ENCODE results near the gene MLEC.

Gene MLEC

DNA sequence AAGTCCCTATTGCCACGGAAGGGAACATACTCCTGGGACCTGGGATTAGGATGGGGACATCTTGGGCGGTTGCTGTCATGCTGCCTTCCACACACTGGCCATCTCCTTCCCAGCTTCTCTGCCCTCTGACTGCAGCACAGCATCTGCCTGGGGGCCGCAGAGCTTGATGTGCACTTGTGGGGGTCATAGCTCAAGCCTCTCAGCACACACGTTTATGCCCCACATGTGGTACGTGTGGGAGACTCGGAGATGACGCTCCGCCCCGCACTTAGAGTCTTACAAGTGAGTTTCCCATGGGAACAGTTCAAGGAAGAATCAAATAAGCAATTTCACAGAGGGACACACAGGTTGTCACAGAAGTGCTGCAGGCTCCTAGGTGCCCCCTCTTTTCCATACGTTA, 47.3 kb downstream of the MLEC start:
- Histone ChIP-seq H3K9me3 (ENCODE audit: control insufficient read depth in 2 of 2, low read length in 2 of 2) (no peaks in the 10 kb centered on the region), H3K4me3 (ENCODE audit: low read length in 2 of 2) (no peak overlapping the region), H3K36me3 (ENCODE audit: control insufficient read depth in 2 of 2, insufficient read depth in 2 of 2, low read length in 2 of 2) (peaks cover 3 to 15% of the 10 kb centered on the region in 2 donors), H3K27ac (ENCODE audit: low read length) (no peak overlapping the region), H3K4me1 (ENCODE audit: control insufficient read depth, insufficient read depth, low read length) (no peaks in the 10 kb centered on the region), H3K9ac (ENCODE audit: low read length in 2 of 2) (no peak overlapping the region), H3K27me3 (ENCODE audit: control insufficient read depth in 1 of 2, insufficient read depth in 2 of 2, low read length in 2 of 2) (no peaks in the 10 kb centered on the region)

DNA sequence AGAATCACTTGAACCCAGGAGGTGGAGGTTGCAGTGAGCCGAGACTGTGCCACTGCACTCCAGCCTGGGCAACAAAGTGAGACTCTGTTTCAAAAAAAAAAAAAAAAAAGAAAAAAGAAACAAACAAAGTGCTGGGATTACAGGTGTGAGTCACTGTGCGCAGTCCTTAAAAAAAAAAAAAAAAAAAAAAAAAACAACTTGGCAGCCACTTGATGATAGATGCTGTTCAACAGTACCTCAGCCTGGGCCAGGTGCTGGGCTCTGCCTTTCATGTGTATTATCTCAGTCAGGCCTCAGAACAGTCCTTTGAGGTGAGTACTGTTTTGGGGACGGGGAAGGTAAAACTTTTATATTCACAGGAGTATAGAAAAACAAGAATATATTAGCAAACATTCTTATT, 48.2 kb downstream of the MLEC start:
- no peaks in the 10 kb centered on the region for H3K27me3 ChIP-seq (ENCODE audit: control insufficient read depth in 1 of 2, insufficient read depth in 2 of 2, low read length in 2 of 2)
- H3K4me1 ChIP-seq (ENCODE audit: control insufficient read depth, insufficient read depth, low read length): no peaks in the 10 kb centered on the region
- no peaks in the 10 kb centered on the region for H3K9me3 ChIP-seq (ENCODE audit: control insufficient read depth in 2 of 2, low read length in 2 of 2)
- H3K4me3 ChIP-seq (ENCODE audit: low read length in 2 of 2): no peak overlapping the region
- peaks cover 2 to 10% of the 10 kb centered on the region in 2 donors for H3K36me3 ChIP-seq (ENCODE audit: control insufficient read depth in 2 of 2, insufficient read depth in 2 of 2, low read length in 2 of 2)
- no peak overlapping the region for H3K27ac ChIP-seq (ENCODE audit: low read length)
- H3K9ac ChIP-seq (ENCODE audit: low read length in 2 of 2): no peak overlapping the region

DNA sequence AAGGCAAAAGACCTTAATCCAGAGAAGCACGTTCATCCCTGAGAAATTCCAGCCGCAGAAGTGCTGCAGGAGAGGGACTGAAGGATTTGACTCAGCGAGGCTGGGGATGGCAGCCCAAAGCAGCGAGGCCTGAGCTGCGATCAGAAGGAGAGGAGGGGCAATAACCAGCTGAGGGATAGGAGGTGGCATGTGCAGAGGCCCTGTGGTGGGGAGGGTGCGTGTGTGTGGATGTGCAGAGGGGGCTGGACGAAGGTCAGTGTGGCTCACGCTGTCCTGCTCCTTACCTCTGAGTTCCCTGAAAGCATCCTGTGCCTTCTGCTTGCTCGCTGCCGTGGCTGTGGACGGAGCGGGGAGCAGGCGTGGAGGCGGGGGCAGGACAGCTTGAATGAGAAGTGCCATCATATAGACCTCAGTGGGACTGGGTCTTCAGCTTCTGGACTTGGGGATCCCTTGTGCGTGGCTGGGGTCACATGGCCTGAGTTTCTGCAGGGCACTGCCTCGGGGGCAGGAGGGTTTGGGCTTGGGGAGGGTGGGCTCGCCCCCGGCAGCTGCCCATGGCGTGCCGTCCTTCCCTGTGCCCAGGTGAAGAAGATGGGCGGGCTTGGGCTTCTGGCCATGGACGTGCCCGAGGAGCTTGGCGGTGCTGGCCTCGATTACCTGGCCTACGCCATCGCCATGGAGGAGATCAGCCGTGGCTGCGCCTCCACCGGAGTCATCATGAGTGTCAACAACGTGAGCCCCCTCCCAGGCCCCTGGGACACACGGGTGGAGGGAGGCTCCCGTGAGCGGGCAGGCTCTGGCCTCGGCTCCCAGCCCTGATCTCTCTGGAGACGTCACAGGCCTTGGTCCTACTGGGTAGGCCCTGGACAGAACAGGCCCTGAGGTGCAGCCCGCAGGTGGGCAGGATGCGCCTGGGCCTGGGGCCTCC, 49.7 kb downstream of the MLEC start:
- Histone ChIP-seq H3K27me3 (ENCODE audit: control insufficient read depth in 1 of 2, insufficient read depth in 2 of 2, low read length in 2 of 2) (no peaks in the 10 kb centered on the region), H3K36me3 (ENCODE audit: control insufficient read depth in 2 of 2, insufficient read depth in 2 of 2, low read length in 2 of 2) (peaks cover 0 to 4% of the 10 kb centered on the region in 2 donors), H3K4me1 (ENCODE audit: control insufficient read depth, insufficient read depth, low read length) (no peaks in the 10 kb centered on the region), H3K9me3 (ENCODE audit: control insufficient read depth in 2 of 2, low read length in 2 of 2) (no peaks in the 10 kb centered on the region), H3K4me3 (ENCODE audit: low read length in 2 of 2) (no peak overlapping the region), H3K9ac (ENCODE audit: low read length in 2 of 2) (no peak overlapping the region), H3K27ac (ENCODE audit: low read length) (no peak overlapping the region)

DNA sequence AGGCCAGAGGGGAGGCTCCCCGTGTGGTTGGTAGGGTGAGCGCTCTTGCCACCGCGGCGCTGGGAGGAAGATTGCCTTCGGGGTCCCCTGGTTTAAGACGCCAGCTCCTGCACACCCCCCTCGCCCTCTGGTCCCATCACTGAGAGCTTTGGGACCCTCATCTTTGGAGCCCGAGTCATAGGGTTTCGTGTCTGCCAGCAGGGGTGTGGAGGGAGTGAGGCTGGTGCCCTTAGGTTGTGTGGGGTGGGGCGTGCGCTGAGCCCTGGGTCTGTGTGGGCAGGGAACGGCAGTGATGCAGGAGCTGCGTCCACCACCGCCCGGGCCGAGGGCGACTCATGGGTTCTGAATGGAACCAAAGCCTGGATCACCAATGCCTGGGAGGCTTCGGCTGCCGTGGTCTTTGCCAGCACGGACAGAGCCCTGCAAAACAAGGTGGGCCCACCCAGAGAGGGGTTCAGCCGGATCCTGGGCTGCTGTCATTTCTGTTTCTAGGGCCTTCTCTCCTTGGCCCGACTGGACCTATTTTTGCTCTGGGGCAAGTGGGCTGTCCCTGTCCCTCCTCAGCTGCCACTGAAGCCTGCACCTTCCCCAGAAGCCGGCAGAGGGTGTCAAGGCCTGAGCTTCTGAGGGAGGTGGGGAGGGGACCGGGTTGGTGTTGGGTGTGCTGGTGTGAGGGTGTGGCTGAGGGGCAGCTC, 50.8 kb downstream of the MLEC start:
- H3K27me3 ChIP-seq (ENCODE audit: control insufficient read depth in 1 of 2, insufficient read depth in 2 of 2, low read length in 2 of 2): no peaks in the 10 kb centered on the region
- peaks cover 0 to 4% of the 10 kb centered on the region in 2 donors for H3K36me3 ChIP-seq (ENCODE audit: control insufficient read depth in 2 of 2, insufficient read depth in 2 of 2, low read length in 2 of 2)
- no peaks in the 10 kb centered on the region for H3K9me3 ChIP-seq (ENCODE audit: control insufficient read depth in 2 of 2, low read length in 2 of 2)
- H3K27ac ChIP-seq (ENCODE audit: low read length): no peak overlapping the region
- H3K9ac ChIP-seq (ENCODE audit: low read length in 2 of 2): no peak overlapping the region
- no peaks in the 10 kb centered on the region for H3K4me1 ChIP-seq (ENCODE audit: control insufficient read depth, insufficient read depth, low read length)
- H3K4me3 ChIP-seq (ENCODE audit: low read length in 2 of 2): no peak overlapping the region

DNA sequence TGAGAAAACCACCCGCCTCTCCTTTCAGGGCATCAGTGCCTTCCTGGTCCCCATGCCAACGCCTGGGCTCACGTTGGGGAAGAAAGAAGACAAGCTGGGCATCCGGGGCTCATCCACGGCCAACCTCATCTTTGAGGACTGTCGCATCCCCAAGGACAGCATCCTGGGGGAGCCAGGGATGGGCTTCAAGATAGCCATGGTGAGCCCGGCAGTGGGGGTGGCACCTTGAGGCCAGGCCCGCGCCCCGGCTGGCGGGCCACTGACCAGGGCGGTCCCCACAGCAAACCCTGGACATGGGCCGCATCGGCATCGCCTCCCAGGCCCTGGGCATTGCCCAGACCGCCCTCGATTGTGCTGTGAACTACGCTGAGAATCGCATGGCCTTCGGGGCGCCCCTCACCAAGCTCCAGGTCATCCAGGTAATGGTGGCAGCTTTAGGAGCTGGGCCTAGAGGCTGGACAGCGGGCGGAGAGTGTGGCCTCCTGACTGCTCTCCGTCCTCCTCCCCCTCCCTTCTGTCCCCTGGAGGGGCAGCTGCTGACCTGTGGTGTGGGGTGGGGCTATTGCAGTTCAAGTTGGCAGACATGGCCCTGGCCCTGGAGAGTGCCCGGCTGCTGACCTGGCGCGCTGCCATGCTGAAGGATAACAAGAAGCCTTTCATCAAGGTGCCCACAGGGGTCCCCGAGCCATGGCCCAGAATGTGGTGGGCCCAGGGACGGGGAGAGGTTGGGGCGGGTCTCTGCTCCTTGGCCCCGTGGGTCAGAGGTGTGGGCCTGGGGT, 51.5 kb downstream of the MLEC start:
- H3K36me3 ChIP-seq (ENCODE audit: control insufficient read depth in 2 of 2, insufficient read depth in 2 of 2, low read length in 2 of 2): peaks cover 0 to 4% of the 10 kb centered on the region in 2 donors
- no peak overlapping the region for H3K9ac ChIP-seq (ENCODE audit: low read length in 2 of 2)

DNA sequence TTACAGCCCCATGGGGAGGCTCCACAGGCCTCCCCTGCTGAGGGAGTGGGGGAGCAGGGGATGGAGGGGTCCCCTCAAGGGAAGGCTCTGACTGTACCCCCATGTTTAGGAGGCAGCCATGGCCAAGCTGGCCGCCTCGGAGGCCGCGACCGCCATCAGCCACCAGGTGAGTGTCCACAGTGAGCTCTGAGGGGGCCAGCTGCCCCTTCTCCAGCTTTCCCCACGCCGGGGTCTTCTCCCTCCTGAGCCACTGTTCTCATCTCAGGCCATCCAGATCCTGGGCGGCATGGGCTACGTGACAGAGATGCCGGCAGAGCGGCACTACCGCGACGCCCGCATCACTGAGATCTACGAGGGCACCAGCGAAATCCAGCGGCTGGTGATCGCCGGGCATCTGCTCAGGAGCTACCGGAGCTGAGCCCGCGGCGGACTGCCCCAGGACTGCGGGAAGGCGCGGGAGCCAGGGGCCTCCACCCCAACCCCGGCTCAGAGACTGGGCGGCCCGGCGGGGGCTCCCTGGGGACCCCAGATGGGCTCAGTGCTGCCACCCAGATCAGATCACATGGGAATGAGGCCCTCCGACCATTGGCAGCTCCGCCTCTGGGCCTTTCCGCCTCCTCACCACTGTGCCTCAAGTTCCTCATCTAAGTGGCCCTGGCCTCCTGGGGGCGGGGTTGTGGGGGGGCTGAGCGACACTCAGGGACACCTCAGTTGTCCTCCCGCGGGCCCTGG, 52.2 kb downstream of the MLEC start:
- Histone ChIP-seq H3K36me3 (ENCODE audit: control insufficient read depth in 2 of 2, insufficient read depth in 2 of 2, low read length in 2 of 2) (peaks cover 0 to 3% of the 10 kb centered on the region in 2 donors), H3K4me1 (ENCODE audit: control insufficient read depth, insufficient read depth, low read length) (no peaks in the 10 kb centered on the region), H3K4me3 (ENCODE audit: low read length in 2 of 2) (no peak overlapping the region), H3K27ac (ENCODE audit: low read length) (no peak overlapping the region), H3K9ac (ENCODE audit: low read length in 2 of 2) (no peak overlapping the region), H3K9me3 (ENCODE audit: control insufficient read depth in 2 of 2, low read length in 2 of 2) (no peaks in the 10 kb centered on the region), H3K27me3 (ENCODE audit: control insufficient read depth in 1 of 2, insufficient read depth in 2 of 2, low read length in 2 of 2) (no peaks in the 10 kb centered on the region)

More for the DNA sequence above, 51.5 kb downstream of the MLEC start:
- Histone ChIP-seq H3K27ac (ENCODE audit: low read length) (no peak overlapping the region), H3K4me1 (ENCODE audit: control insufficient read depth, insufficient read depth, low read length) (no peaks in the 10 kb centered on the region), H3K27me3 (ENCODE audit: control insufficient read depth in 1 of 2, insufficient read depth in 2 of 2, low read length in 2 of 2) (no peaks in the 10 kb centered on the region), H3K9me3 (ENCODE audit: control insufficient read depth in 2 of 2, low read length in 2 of 2) (no peaks in the 10 kb centered on the region), H3K4me3 (ENCODE audit: low read length in 2 of 2) (no peak overlapping the region)

DNA sequence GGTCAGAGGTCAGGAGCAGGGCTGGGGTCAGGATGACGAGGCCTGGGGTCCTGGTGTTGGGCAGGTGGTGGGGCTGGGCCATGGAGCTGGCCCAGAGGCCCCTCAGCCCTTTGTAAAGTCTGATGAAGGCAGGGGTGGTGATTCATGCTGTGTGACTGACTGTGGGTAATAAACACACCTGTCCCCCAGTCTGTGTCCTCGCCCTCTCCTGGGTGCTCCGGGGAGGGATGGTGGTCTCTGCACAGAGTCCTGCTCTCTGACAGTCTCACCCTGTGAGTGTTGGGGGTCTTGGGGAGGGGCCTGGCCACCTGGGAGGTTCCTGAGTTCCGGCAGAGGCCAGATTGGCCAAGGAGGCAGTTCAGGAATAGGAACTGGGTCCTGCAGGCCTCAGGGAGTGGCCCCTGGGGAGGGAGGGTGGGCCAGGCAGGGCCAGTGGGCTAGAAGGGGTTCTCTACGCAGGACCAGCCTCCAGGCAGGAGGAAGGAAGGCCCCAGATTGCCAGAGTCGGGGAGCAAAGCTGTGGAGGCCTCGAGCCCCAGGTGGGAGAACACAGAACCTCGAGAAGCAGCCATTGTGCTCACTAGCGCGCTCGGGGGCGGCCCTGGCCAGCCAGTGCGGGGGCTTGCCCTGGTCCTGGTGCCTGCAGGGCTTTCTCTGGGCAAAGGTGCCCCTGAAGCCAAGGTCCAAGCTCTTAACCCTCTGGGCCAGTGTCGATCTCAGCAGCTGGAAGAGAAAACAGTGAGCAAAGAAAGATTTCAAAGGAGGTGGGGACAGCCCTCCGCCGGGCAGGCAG, 53.1 kb downstream of the MLEC start:
- Histone ChIP-seq H3K27me3 (ENCODE audit: control insufficient read depth in 1 of 2, insufficient read depth in 2 of 2, low read length in 2 of 2) (no peaks in the 10 kb centered on the region), H3K4me1 (ENCODE audit: control insufficient read depth, insufficient read depth, low read length) (no peaks in the 10 kb centered on the region), H3K4me3 (ENCODE audit: low read length in 2 of 2) (no peak overlapping the region), H3K27ac (ENCODE audit: low read length) (no peak overlapping the region), H3K36me3 (ENCODE audit: control insufficient read depth in 2 of 2, insufficient read depth in 2 of 2, low read length in 2 of 2) (peaks cover 0 to 2% of the 10 kb centered on the region in 2 donors), H3K9ac (ENCODE audit: low read length in 2 of 2) (no peak overlapping the region), H3K9me3 (ENCODE audit: control insufficient read depth in 2 of 2, low read length in 2 of 2) (no peaks in the 10 kb centered on the region)

DNA sequence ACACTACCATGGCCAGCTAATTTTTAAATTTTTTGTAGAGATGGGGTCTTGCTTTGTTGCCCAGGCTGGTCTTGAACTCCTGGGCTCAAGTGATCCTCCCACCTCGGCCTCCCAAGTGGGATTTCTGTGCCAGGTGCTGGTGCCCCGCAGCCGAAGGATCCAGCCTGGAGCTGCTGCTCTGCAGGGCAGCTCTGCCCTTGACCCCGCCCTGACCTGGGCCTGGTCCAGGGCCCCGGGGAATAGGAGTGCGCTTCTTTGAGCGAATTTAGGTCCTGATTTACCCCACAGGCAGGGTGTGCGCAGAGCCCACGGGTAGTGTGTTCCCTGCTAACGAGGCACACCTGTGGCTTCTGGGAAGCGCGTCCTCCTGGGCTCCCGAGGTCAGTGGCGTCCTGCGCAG, 53.9 kb downstream of the MLEC start:
- Histone ChIP-seq H3K4me1 (ENCODE audit: control insufficient read depth, insufficient read depth, low read length) (no peaks in the 10 kb centered on the region), H3K27me3 (ENCODE audit: control insufficient read depth in 1 of 2, insufficient read depth in 2 of 2, low read length in 2 of 2) (no peaks in the 10 kb centered on the region), H3K36me3 (ENCODE audit: control insufficient read depth in 2 of 2, insufficient read depth in 2 of 2, low read length in 2 of 2) (peaks cover 0 to 2% of the 10 kb centered on the region in 2 donors), H3K9ac (ENCODE audit: low read length in 2 of 2) (no peak overlapping the region), H3K27ac (ENCODE audit: low read length) (no peak overlapping the region), H3K9me3 (ENCODE audit: control insufficient read depth in 2 of 2, low read length in 2 of 2) (no peaks in the 10 kb centered on the region), H3K4me3 (ENCODE audit: low read length in 2 of 2) (no peak overlapping the region)

DNA sequence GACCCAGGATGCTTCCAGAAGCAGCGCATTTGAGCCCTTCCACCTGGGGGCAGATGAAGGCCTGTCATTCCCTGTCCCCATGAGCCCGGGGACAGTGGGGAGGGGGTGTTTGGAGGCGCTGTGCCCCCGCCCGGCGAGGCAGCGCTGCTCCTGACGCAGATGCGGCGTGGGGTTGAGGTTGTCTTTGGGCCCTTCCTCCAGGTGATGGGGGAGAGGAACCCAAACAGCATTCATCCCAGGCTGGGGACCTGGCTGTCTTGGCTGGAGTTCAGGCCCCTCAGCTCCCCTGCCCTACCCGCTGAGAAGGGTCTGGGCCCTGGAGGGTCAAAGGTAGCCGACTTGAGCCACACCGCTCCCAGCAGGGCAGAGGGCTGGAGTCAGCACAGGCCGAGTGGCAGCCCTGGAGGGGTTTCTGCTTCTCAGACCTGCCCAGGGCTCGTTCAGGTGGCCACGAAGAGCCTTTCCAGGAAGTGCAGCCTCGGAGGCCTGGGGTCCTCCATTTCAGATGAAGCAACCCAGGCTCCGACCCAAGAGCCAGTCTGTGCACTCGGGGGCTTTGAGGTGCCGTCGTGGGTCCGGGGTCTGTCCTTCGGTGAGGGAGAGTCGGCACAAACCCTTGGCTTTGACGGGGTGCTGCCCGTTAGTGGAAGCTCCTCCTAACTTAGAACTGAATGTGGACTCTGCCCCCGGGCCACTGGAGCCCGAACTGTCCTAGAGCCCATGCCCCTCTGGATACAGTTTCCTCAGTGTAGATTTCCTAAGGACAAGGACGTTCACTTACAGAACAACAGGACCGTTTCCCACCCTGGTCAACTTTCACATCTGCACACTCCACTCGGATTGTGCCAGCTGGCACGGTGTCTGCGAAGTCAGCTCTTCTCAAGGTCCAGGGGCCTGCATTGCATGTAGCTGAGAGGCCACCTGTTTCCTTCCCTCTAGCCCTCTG, 54.8 kb downstream of the MLEC start:
- Histone ChIP-seq H3K36me3 (ENCODE audit: control insufficient read depth in 2 of 2, insufficient read depth in 2 of 2, low read length in 2 of 2) (no peaks in the 10 kb centered on the region), H3K27ac (ENCODE audit: low read length) (no peak overlapping the region), H3K27me3 (ENCODE audit: control insufficient read depth in 1 of 2, insufficient read depth in 2 of 2, low read length in 2 of 2) (no peaks in the 10 kb centered on the region), H3K4me1 (ENCODE audit: control insufficient read depth, insufficient read depth, low read length) (no peaks in the 10 kb centered on the region), H3K9me3 (ENCODE audit: control insufficient read depth in 2 of 2, low read length in 2 of 2) (no peaks in the 10 kb centered on the region), H3K9ac (ENCODE audit: low read length in 2 of 2) (no peak overlapping the region), H3K4me3 (ENCODE audit: low read length in 2 of 2) (no peak overlapping the region)

All from stomach smooth muscle (tissue), 2 donors.